HG02885 (cell line): ENCODE data around the gene TEF.

Experiments used
- ATAC-seq: cut with Tn5 transposase; IDR thresholded peaks from one replicate; pipeline ENCODE4 v1.9.1; 2021; ENCODE audit warnings: mild to moderate bottlenecking; ENCODE audit not compliant: unreplicated experiment, poor library complexity

TEF gene, protein sequence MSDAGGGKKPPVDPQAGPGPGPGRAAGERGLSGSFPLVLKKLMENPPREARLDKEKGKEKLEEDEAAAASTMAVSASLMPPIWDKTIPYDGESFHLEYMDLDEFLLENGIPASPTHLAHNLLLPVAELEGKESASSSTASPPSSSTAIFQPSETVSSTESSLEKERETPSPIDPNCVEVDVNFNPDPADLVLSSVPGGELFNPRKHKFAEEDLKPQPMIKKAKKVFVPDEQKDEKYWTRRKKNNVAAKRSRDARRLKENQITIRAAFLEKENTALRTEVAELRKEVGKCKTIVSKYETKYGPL

DNA sequence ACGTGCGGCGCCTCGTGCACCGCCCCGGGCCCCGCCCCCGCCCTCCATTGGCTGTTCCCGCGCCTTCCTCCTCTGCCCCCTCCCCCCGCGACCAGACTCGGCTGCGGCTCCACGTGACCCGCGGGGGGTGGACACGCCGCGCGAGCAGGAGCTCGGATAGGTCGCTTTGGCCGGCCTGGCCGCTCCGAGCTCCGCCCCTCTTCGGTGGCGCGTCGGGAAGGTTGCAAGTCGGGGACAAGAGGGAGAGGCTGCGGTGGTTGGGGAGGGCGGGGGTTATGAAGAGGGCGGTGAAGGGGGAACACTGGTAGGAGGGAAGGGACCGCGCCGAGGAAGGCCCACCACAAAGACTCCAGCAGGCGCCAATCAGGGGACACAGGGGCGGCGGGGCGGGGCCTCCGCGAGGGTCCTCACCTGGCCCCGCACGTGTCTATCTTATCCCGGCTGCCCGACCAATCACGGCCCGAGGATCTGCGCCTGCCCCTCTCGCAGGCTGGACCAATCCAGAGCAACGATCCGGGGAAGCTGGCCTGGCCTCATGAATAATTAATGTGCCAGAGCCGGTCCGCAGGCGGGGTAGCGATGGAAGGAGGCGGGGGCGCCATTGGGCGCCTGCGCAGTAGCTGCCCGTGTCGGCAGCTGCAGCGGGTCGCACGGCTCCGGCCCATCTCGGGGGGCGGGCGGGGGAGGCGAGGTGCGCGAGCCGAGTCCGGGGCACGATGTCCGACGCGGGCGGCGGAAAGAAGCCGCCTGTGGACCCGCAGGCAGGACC, at the start of gene TEF:
TEF (plus strand) TSS at position 614 of the 769 bp plus-strand sequence; CDS start at position 717, 103 bp downstream.
- peak; percentile 84 for ATAC-seq

DNA sequence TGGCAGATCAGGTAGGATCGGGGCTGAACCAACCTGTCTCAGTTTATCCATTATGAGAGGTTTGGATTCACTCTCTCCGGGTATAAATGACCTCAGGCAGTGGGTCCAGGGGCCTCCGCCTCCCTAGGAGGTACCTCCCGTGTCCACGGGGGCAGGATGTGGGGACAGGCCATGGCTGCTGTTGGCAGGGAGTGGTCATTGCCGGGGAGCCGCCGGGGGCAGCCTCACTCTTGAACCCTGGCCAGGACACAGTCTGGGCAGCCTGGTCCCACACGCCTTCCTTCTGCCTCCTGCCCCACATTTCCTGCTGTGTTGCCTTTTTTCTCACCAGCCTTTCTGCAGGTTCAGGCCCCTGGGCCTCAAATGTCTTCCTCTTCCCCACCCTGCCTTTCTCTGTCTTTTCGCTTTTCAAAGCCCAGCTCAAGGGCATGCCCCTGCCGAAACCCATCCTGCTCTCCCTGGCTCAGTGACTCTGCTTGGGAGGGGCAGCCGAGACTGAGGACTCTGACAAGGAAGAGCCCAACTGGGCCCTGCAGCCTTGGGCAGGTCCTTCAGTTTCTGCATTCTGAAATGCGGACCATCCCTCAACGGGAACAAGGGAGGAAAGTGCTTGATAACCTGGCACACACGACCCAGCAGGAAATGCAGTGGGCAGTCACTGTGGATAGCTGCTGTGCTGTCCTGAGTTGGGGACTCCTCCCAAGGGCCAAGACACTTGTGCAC, 49.4 kb upstream of the TEF start:
- ATAC-seq = no peak

GRCh38 chr22:41333806-41334205, 47.9 kb upstream of the TEF start:
- no peak for ATAC-seq

DNA sequence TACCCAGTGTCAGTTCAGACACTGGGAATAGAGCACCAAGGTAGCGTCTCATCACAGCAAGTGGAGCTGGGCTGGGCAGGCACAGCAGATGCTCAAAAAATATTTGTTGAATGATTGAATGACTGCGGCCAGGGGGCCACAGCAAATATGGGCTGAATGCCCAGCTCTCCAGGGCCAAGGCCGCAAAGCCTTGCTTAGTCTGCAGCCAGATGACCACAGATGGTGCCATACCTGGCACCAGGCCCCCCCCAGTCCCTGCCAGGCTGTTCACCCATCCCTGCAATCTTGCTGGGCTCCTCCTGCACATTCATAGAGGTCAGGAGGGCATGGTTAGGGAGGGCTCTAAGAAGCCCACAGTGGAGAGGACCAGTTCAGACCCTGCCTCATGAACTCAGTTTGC, 47.5 kb upstream of the TEF start:
- no peak for ATAC-seq

- ATAC-seq = no peak
These were observed 46.6 kb upstream of the TEF start for GRCh38 chr22:41334951-41335635.

GRCh38 chr22:41338614-41339212, 43.0 kb upstream of the TEF start:
- no peak for ATAC-seq

DNA sequence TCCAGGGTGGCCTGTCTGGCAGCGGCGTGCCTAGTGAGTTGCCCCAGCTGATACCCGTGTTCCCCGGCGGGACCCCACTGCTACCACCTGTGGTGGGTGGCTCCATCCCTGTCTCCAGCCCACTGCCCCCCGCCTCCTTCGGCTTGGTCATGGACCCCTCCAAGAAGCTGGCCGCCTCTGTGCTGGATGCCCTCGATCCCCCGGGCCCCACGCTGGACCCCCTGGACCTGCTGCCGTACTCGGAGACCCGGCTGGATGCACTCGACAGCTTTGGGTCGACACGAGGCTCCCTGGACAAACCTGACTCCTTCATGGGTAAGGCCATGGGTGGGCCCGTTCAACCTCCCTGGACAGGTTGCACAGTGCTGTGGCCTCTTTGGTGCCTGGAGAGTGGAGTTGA, 41.9 kb upstream of the TEF start:
- no peak for ATAC-seq

DNA sequence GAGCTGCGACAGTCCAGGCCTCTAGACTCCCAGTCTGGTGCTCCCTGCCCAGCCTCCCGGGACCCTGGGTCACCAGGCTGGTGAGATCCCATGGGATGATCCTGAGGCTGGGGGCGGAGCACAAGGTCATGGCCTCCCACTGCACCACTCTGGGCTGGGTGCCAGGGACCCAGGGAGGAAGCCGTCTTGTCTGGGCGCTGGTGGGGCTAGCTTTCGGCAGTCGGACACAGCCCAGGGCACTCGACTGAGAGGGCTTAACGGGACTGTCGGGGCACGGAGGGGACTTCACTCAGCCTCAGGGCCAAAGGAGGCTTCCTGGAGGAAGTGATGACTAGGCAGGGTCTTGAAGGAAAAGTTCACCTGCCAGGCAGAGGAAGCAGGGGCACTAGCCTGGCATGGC, 41.4 kb upstream of the TEF start:
- no peak for ATAC-seq

GRCh38 chr22:41341012-41341411, 40.7 kb upstream of the TEF start:
- ATAC-seq = no peak

DNA sequence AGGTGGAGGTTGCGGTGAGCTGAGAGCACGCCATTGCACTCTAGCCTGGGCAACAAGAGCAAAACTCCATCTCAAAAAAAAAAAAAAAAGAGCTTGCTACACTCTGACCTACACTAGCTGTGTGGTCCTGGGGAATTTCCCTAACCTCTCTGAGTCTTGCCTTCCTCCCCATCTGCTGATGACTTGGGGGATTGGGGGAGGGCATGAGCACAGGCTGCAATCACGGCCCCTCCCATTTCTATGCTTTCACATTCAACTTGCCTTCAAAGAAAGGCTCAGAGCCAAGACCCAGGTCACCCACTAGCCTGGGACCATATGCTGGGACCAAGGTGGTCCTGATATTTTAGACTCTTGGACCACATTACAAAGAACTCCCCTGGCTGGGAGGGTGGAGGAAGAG, 39.8 kb upstream of the TEF start:
- no peak for ATAC-seq

DNA sequence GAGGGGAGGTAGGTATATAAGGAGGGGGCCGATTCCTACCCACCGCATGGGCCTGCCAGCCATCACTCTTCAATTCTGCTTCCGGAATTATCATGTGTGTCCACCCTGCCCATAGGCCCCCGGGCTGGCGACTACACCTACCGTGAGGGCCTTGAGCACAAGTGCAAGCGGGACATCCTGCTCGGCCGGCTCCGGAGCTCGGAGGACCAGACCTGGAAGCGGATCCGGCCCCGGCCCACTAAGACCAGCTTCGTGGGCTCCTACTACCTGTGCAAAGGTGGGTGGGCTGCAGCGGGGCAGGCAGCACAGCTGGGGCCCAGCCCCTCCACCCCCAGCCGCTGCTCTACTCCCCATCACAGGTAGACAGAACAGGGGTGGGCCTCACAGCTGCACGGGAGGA, 38.4 kb upstream of the TEF start:
- no peak for ATAC-seq

DNA sequence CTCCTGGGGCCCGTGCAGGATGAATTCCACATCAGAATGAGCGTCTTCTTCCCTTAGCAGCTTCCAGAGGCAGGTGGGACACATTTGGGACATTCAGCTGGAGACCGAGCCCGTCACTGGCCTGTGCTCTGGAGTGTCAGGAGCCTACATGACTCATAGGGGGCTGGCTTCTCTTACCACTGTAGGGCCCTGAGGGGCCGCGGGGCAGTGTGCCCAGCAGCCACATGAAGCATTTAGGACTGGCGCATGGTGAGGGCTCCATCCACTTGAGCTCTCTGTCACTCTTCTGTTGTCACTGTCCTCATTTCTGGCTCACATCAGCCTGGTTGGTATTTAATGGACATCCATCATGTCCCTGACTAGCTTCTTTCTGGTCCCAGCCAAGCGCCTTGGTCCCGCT, 38.0 kb upstream of the TEF start:
- no peak for ATAC-seq

- ATAC-seq = no peak
These were observed 37.5 kb upstream of the TEF start for GRCh38 chr22:41344189-41344788.

- no peak for ATAC-seq
These were observed 35.9 kb upstream of the TEF start for GRCh38 chr22:41345807-41346335.

DNA sequence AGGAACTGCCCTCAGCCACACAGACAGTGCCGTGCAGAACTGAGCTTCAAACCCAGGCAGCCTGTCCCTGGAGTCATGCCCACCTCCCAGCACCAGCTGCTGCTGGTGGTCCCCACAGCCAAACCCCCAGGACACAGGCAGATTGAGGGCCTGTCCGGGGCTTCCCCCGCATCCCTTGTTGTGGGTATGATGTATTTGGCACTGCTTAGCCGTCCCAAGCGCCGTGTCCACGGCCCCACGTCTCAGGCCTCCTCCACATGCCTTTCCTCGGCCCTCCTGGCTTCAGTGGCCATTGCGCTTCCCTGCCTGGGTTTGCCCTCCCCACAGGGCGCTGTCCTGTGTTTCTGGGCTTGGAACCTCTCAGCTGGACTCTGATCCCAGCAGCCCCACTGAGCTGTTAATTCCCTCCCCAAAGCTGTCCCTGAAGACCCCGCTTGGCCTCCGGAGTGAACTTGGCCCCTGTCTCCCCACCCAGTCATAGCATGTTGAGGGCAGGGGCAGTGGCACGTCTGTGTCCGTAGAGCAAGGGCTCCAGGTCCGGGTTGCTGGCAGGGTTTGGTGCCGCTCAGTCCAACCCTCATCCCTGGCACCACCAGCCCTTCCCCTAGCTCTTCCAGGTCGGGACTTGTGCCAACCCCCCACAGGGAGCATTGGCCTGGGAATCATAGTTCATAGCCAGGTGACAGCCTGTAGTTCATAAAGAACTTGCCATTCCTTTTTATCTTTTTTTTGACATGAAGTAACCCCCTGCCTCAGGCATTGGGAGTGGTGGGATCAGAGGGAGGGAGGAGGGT, 34.5 kb upstream of the TEF start:
- no peak for ATAC-seq

GRCh38 chr22:41348964-41349484, 32.7 kb upstream of the TEF start:
- no peak for ATAC-seq

GRCh38 chr22:41350087-41350486, 31.7 kb upstream of the TEF start:
- ATAC-seq = no peak

- no peak for ATAC-seq
These were observed 30.7 kb upstream of the TEF start for GRCh38 chr22:41351011-41351410.

DNA sequence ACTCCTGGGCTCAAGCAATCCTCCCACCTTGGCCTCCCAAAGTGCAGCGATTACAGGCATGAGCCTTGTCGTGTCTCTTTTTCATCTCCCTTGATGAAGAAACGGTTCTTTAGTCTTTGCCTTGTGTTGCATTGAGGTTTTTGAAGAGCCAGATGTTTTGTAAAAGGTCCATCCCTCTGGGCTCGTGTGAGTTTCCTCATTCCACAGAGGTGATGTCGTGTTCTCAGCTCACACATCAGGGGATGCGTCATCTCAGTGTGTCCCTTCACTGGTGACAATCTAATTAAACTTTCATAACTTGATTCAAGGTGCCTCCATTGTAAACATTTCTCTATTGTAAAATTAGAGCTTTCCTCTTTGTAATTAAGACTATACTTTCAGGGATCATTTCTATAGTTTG, 29.7 kb upstream of the TEF start:
- ATAC-seq = no peak
